GM12872 (cell line): ENCODE data around the gene TRIO.

Experiments used
- CTCF ChIP-seq: IDR thresholded peaks from 3 replicates; pipeline ENCODE4 v1.5.1; 2011; ENCODE audit warnings: low read depth, mild to moderate bottlenecking, low read length, moderate library complexity; ENCODE audit not compliant: insufficient read depth

Gene TRIO

GRCh38 chr5:14309878-14310531 lies 166.9 kb downstream of the TRIO start:
- TF ChIP-seq CTCF: no peak

- no peak for TF ChIP-seq CTCF
These were observed 167.8 kb downstream of the TRIO start for GRCh38 chr5:14310901-14311300.

GRCh38 chr5:14313986-14314690 lies 171.0 kb downstream of the TRIO start:
- no peak for TF ChIP-seq CTCF

- no peak for TF ChIP-seq CTCF
These were observed 173.3 kb downstream of the TRIO start for GRCh38 chr5:14316471-14316870.

GRCh38 chr5:14319102-14319501 lies 176.0 kb downstream of the TRIO start:
- TF ChIP-seq CTCF: no peak

GRCh38 chr5:14321936-14322335 lies 178.8 kb downstream of the TRIO start:
- no peak for TF ChIP-seq CTCF

GRCh38 chr5:14322437-14323187 lies 179.5 kb downstream of the TRIO start:
- no peak for TF ChIP-seq CTCF
